VCaP (cell line): Measurements from ENCODE around the gene PPA1.

Experiments
- H3K27ac ChIP-seq: fragments of 450-650 bp; 2 replicates; pipeline ENCODE4 v1.5.1; 2017
- CTCF ChIP-seq: fragments of 450-650 bp; conservative IDR thresholded peaks from 2 replicates; pipeline ENCODE4 v1.5.1; 2017; ENCODE audit warnings: mild to moderate bottlenecking, moderate library complexity

PPA1 gene

GRCh38 chr10:70222340-70222794 is 10.9 kb downstream of the PPA1 start:
- H3K27ac ChIP-seq, result peak overlapping the region; percentile 36
- TF ChIP-seq CTCF, result no peak

- TF ChIP-seq CTCF, result no peak
- no peak overlapping the region for H3K27ac ChIP-seq
Measured at GRCh38 chr10:70221030-70221429, 12.2 kb downstream of the PPA1 start.

- H3K27ac ChIP-seq, result no peak overlapping the region
- TF ChIP-seq CTCF, result no peak
Measured at GRCh38 chr10:70212879-70213278, 20.4 kb downstream of the PPA1 start.

- TF ChIP-seq CTCF, result no peak
- H3K27ac ChIP-seq, result no peak overlapping the region
Measured at GRCh38 chr10:70212277-70212676, 21.0 kb downstream of the PPA1 start.

- H3K27ac ChIP-seq, result no peak overlapping the region
- no peak for TF ChIP-seq CTCF
Measured at GRCh38 chr10:70206762-70207161, 26.5 kb downstream of the PPA1 start.

GRCh38 chr10:70201105-70201504 is 32.1 kb downstream of the PPA1 start:
- H3K27ac ChIP-seq, result no peak overlapping the region
- TF ChIP-seq CTCF, result no peak

- H3K27ac ChIP-seq, result no peak overlapping the region
- TF ChIP-seq CTCF, result no peak
Measured at GRCh38 chr10:70198696-70199466, 34.3 kb downstream of the PPA1 start.
